Karpas-422 (cell line): ENCODE measurements around the gene NHERF1. TPM values are rescaled to one million over a fixed set of nuclear protein-coding genes. Genes with fewer than 3 reads are reported as not detected.

ENCODE experiments used
- DNase-seq: peaks from one replicate; pipeline ENCODE4 v3.0.0-alpha.2; 2015
- H2AFZ ChIP-seq: fragments of 200-600 bp; sonication (generic); 2 replicates; pipeline ENCODE4 v1.6.1; 2014; ENCODE audit warnings: antibody characterized with exemption, low read length, mixed read lengths
- H3K27ac ChIP-seq: fragments of 200-600 bp; sonication (generic); 2 replicates; pipeline ENCODE4 v1.5.1; 2014; ENCODE audit warnings: mild to moderate bottlenecking, low read length, moderate library complexity
- H3K27me3 ChIP-seq: fragments of 200-600 bp; sonication (generic); 2 replicates; pipeline ENCODE4 v1.6.1; 2014; ENCODE audit warnings: low read length, mixed read lengths
- H3K36me3 ChIP-seq: fragments of 200-600 bp; sonication (generic); 2 replicates; pipeline ENCODE4 v1.6.1; 2014; ENCODE audit warnings: low read length, mixed read lengths; ENCODE audit not compliant: insufficient read depth
- H3K4me1 ChIP-seq: fragments of 200-600 bp; sonication (generic); 2 replicates; pipeline ENCODE4 v1.6.1; 2014; ENCODE audit warnings: mild to moderate bottlenecking, low read length, mixed read lengths
- H3K4me2 ChIP-seq: fragments of 200-600 bp; sonication (generic); 2 replicates; pipeline ENCODE4 v1.6.1; 2014; ENCODE audit warnings: low read length, low read depth, mild to moderate bottlenecking; ENCODE audit not compliant: poor library complexity, severe bottlenecking
- H3K4me3 ChIP-seq: fragments of 200-600 bp; sonication (generic); 2 replicates; pipeline ENCODE4 v1.5.1; 2014; ENCODE audit warnings: mild to moderate bottlenecking, antibody characterized with exemption, low read length, mixed read lengths
- H3K79me2 ChIP-seq: fragments of 200-600 bp; sonication (generic); 2 replicates; pipeline ENCODE4 v1.6.1; 2014; ENCODE audit warnings: mild to moderate bottlenecking, low read length, mixed read lengths
- H3K9ac ChIP-seq: fragments of 200-600 bp; sonication (generic); 2 replicates; pipeline ENCODE4 v1.6.0; 2014; ENCODE audit warnings: low read length
- H3K9me2 ChIP-seq: fragments of 200-600 bp; sonication (generic), shearing (Covaris generic); replicated peaks from 2 replicates; pipeline ENCODE4 v1.6.0; 2014; ENCODE audit warnings: mild to moderate bottlenecking, low read length, moderate library complexity; ENCODE audit not compliant: insufficient read depth
- H3K9me3 ChIP-seq: fragments of 300-700, 200-600 bp; sonication (generic); 2 replicates; pipeline ENCODE4 v1.6.1; 2014; ENCODE audit warnings: low read length, mixed read lengths
- H4K20me1 ChIP-seq: fragments of 200-600 bp; sonication (generic); 2 replicates; pipeline ENCODE4 v1.6.1; 2014; ENCODE audit warnings: mild to moderate bottlenecking, antibody characterized with exemption, low read length, low read depth; ENCODE audit not compliant: insufficient read depth
- total RNA-seq: library from RNA; depleted of rRNA; stranded (reverse); fragments of >200 nt; shearing (Covaris generic); gene quantifications from 2 replicates; pipeline ENCODE4 v1.2.3, GENCODE V29; 2014; ENCODE audit warnings: low replicate concordance

Gene NHERF1
- total RNA-seq, 1 experiment from 2014 or later: 24.4 TPM

GRCh38 chr17:74713171-74713755, 35.2 kb upstream of the NHERF1 start:
- Histone ChIP-seq H3K27ac (no peak overlapping the region), H3K9me2 (no peaks in the 10 kb centered on the region), H3K79me2 (no peaks in the 10 kb centered on the region), H4K20me1 (no peaks in the 10 kb centered on the region), H3K4me3 (no peak overlapping the region), H2AFZ (no peak overlapping the region), H3K9me3 (no peaks in the 10 kb centered on the region), H3K4me2 (no peak overlapping the region), H3K4me1 (no peaks in the 10 kb centered on the region), H3K27me3 (no peaks in the 10 kb centered on the region), H3K9ac (no peak overlapping the region), H3K36me3 (no peaks in the 10 kb centered on the region)
- no peak for DNase-seq

GRCh38 chr17:74715144-74715543, 33.3 kb upstream of the NHERF1 start:
- no peaks in the 10 kb centered on the region for H3K36me3 ChIP-seq
- no peaks in the 10 kb centered on the region for H4K20me1 ChIP-seq
- H3K4me2 ChIP-seq: no peak overlapping the region

GRCh38 chr17:74720506-74720905, 27.9 kb upstream of the NHERF1 start:
- Histone ChIP-seq H3K27me3 (no peaks in the 10 kb centered on the region), H3K79me2 (no peaks in the 10 kb centered on the region), H2AFZ (no peak overlapping the region), H3K9me2 (no peaks in the 10 kb centered on the region), H3K9me3 (no peaks in the 10 kb centered on the region), H3K4me2 (no peak overlapping the region), H3K4me3 (no peak overlapping the region), H3K27ac (no peak overlapping the region), H3K9ac (no peak overlapping the region), H3K36me3 (no peaks in the 10 kb centered on the region), H4K20me1 (no peaks in the 10 kb centered on the region), H3K4me1 (no peaks in the 10 kb centered on the region)
- no peak for DNase-seq

More at GRCh38 chr17:74715144-74715543, 33.3 kb upstream of the NHERF1 start:
- Histone ChIP-seq H3K27me3 (no peaks in the 10 kb centered on the region), H2AFZ (no peak overlapping the region), H3K9me2 (no peaks in the 10 kb centered on the region), H3K79me2 (no peaks in the 10 kb centered on the region), H3K27ac (no peak overlapping the region), H3K4me1 (no peaks in the 10 kb centered on the region), H3K9me3 (no peaks in the 10 kb centered on the region), H3K9ac (no peak overlapping the region), H3K4me3 (no peak overlapping the region)
- DNase-seq: no peak

- Histone ChIP-seq H2AFZ (no peak overlapping the region), H3K36me3 (no peaks in the 10 kb centered on the region), H3K4me2 (no peak overlapping the region), H3K27me3 (no peaks in the 10 kb centered on the region), H3K9me3 (no peaks in the 10 kb centered on the region), H3K4me1 (no peaks in the 10 kb centered on the region; the same call in 1 of the 2 replicates), H3K27ac (no peak overlapping the region), H3K9ac (no peak overlapping the region), H3K9me2 (no peaks in the 10 kb centered on the region), H3K4me3 (no peak overlapping the region), H4K20me1 (no peaks in the 10 kb centered on the region), H3K79me2 (no peaks in the 10 kb centered on the region)
- DNase-seq: no peak
These were observed 25.6 kb upstream of the NHERF1 start for GRCh38 chr17:74722782-74723181.

- H3K79me2 ChIP-seq: no peaks in the 10 kb centered on the region
- H3K9me2 ChIP-seq: no peaks in the 10 kb centered on the region
- H3K4me3 ChIP-seq: no peak overlapping the region
- H3K27ac ChIP-seq: no peak overlapping the region
- H4K20me1 ChIP-seq: no peaks in the 10 kb centered on the region
- 0 out of 2 replicates have a peak, but pooled peaks cover 3% of the 10 kb centered on the region for H3K9me3 ChIP-seq
- H3K36me3 ChIP-seq: no peaks in the 10 kb centered on the region
- H3K4me2 ChIP-seq: no peak overlapping the region
- no peak overlapping the region for H3K9ac ChIP-seq
- no peaks in the 10 kb centered on the region for H3K27me3 ChIP-seq
- no peak overlapping the region for H2AFZ ChIP-seq
- no peak for DNase-seq
- H3K4me1 ChIP-seq: no peaks in the 10 kb centered on the region; the same call in 1 of the 2 replicates
These were observed 24.5 kb upstream of the NHERF1 start for GRCh38 chr17:74723891-74724290.

GRCh38 chr17:74725111-74725510, 23.3 kb upstream of the NHERF1 start:
- no peak overlapping the region for H3K27ac ChIP-seq
- H3K27me3 ChIP-seq: no peaks in the 10 kb centered on the region
- H3K79me2 ChIP-seq: no peaks in the 10 kb centered on the region
- H3K4me3 ChIP-seq: no peak overlapping the region
- H3K36me3 ChIP-seq: no peaks in the 10 kb centered on the region
- H2AFZ ChIP-seq: no peak overlapping the region
- no peak overlapping the region for H3K9ac ChIP-seq
- 0 out of 2 replicates have a peak, but pooled peaks cover 3% of the 10 kb centered on the region for H3K9me3 ChIP-seq
- H3K9me2 ChIP-seq: no peaks in the 10 kb centered on the region
- no peak for DNase-seq
- H3K4me2 ChIP-seq: no peak overlapping the region
- H4K20me1 ChIP-seq: no peaks in the 10 kb centered on the region
- H3K4me1 ChIP-seq: no peaks in the 10 kb centered on the region; the same call in 1 of the 2 replicates

- H3K9ac ChIP-seq: no peak overlapping the region
- no peak for DNase-seq
- H3K79me2 ChIP-seq: no peaks in the 10 kb centered on the region
- no peaks in the 10 kb centered on the region for H3K27me3 ChIP-seq
- H4K20me1 ChIP-seq: no peaks in the 10 kb centered on the region
- H2AFZ ChIP-seq: no peak overlapping the region
- no peak overlapping the region for H3K4me3 ChIP-seq
- H3K9me2 ChIP-seq: no peaks in the 10 kb centered on the region
- no peaks in the 10 kb centered on the region; the same call in 1 of the 2 replicates for H3K4me1 ChIP-seq
- H3K27ac ChIP-seq: no peak overlapping the region
- no peak overlapping the region for H3K4me2 ChIP-seq
- H3K9me3 ChIP-seq: peaks cover 3% of the 10 kb centered on the region; the same call in 1 of the 2 replicates
- no peaks in the 10 kb centered on the region for H3K36me3 ChIP-seq
These were observed 20.3 kb upstream of the NHERF1 start for GRCh38 chr17:74728033-74728701.

- H3K4me3 ChIP-seq: no peak overlapping the region
- no peak overlapping the region for H3K27ac ChIP-seq
- H3K79me2 ChIP-seq: no peaks in the 10 kb centered on the region
- no peaks in the 10 kb centered on the region for H3K36me3 ChIP-seq
- H4K20me1 ChIP-seq: no peaks in the 10 kb centered on the region
- no peak for DNase-seq
- H2AFZ ChIP-seq: no peak overlapping the region
- H3K4me1 ChIP-seq: no peaks in the 10 kb centered on the region; the same call in 1 of the 2 replicates
- no peak overlapping the region for H3K9ac ChIP-seq
- no peak overlapping the region for H3K4me2 ChIP-seq
- H3K9me2 ChIP-seq: no peaks in the 10 kb centered on the region
- no peaks in the 10 kb centered on the region for H3K27me3 ChIP-seq
- peaks cover 3% of the 10 kb centered on the region; the same call in 1 of the 2 replicates for H3K9me3 ChIP-seq
These were observed 19.7 kb upstream of the NHERF1 start for GRCh38 chr17:74728702-74729075.
